Peyer's patch (tissue), 4 donors: ENCODE results near the gene NOP14.

ENCODE experiments used
- POLR2A ChIP-seq, 2 donors: fragments of 450-650 bp; IDR thresholded peaks; one replicate each; pipeline ENCODE4 v1.5.1; 2017; ENCODE audit warnings: antibody characterized with exemption in 2 of 2, mild to moderate bottlenecking in 2 of 2, moderate library complexity in 2 of 2
- TF ChIP-seq, protein P1 (sequence below), 6 experiments: fragments of 450-650 bp in 4 of 6; fragments of 200-600 bp in 2 of 6; sonication (generic) in 1 of 6; IDR thresholded peaks; one replicate each; pipeline ENCODE4 v1.5.1; 2017 to 2019; ENCODE audit warnings: antibody characterized with exemption in 6 of 6, mild to moderate bottlenecking in 3 of 6, moderate library complexity in 1 of 6

- TF ChIP-seq, protein P1, sequence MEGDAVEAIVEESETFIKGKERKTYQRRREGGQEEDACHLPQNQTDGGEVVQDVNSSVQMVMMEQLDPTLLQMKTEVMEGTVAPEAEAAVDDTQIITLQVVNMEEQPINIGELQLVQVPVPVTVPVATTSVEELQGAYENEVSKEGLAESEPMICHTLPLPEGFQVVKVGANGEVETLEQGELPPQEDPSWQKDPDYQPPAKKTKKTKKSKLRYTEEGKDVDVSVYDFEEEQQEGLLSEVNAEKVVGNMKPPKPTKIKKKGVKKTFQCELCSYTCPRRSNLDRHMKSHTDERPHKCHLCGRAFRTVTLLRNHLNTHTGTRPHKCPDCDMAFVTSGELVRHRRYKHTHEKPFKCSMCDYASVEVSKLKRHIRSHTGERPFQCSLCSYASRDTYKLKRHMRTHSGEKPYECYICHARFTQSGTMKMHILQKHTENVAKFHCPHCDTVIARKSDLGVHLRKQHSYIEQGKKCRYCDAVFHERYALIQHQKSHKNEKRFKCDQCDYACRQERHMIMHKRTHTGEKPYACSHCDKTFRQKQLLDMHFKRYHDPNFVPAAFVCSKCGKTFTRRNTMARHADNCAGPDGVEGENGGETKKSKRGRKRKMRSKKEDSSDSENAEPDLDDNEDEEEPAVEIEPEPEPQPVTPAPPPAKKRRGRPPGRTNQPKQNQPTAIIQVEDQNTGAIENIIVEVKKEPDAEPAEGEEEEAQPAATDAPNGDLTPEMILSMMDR (IDR thresholded peaks at IDR 0.05), result no peak
- no peak for TF ChIP-seq POLR2A (IDR thresholded peaks at IDR 0.05)
These were observed 53.6 kb downstream of the NOP14 start for GRCh38 chr4:2909583-2909982.
